HG03039 (cell line): ENCODE results near the gene C9orf78.

ENCODE experiments used
- ATAC-seq: cut with Tn5 transposase; IDR thresholded peaks from one replicate; pipeline ENCODE4 v1.9.1; 2021; ENCODE audit warnings: mild to moderate bottlenecking, moderate library complexity; ENCODE audit not compliant: unreplicated experiment

The C9orf78 gene

GRCh38 chr9:129868023-129868871 lies 33.2 kb upstream of the C9orf78 start:
- ATAC-seq: no peak

- ATAC-seq: no peak
Measured at GRCh38 chr9:129867136-129868022, 32.3 kb upstream of the C9orf78 start.

GRCh38 chr9:129866394-129867135 lies 31.5 kb upstream of the C9orf78 start:
- no peak for ATAC-seq

DNA sequence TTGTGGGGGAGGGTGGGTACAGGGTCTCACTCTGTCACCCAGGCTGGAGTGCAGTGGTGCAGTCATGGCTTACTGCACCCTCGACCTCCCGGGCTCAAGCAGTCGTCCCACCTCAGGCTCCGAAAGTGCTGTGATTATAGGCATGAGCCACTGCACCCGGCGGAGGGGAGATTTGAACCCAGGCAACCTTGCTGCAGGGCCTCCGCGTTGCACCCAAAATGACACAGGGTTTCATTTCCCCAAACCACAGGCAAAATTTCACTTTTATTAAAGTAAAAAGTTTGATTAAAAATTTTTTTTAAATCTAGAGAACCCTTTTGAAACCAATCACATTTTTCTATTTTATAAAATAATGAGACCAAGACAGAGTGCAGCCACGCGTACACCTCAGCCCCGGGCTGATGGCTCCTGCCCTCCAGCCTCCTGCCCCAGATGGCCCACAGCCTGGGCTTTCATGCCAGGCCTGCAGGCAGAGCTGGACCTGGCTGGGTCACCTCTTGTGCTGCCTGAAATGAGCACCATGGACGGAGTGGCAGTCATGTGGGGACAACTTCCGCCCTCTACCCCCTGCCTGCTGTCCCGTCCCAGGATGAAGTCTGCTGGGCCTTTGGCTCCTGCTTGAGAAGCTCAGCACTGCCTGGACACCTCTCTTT lies 30.7 kb upstream of the C9orf78 start:
- no peak for ATAC-seq

DNA sequence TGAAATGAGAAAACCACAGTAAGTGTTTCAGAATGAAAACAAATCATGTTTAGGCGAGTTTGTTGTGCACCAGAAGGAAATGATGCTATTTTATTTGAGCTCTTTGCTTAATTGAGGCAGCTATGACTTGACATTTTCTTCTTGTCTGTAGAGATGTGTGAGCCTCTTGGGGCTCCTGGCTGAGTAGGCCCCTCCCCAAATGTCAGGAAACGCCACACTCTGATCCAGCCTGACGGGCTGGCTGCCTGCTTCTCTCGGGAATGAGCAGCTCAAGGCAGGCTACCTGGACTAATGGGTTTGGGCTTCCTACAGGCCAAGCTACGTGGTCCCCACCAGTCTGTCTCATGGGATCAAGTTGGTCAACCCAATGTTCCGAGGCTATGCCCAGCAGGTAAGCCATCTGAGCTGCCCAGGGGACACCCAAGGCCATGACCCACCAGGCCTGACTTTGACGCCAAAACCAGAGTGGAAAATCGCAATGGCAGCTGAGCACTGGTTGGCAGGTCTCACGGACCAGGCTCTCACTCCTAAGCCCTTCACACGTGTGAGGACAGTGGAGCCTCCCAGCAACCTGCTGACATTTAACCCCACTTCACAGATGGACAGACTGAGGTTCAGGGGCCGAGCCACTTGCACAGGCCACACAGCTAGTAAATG lies 30.0 kb upstream of the C9orf78 start:
- no peak for ATAC-seq

DNA sequence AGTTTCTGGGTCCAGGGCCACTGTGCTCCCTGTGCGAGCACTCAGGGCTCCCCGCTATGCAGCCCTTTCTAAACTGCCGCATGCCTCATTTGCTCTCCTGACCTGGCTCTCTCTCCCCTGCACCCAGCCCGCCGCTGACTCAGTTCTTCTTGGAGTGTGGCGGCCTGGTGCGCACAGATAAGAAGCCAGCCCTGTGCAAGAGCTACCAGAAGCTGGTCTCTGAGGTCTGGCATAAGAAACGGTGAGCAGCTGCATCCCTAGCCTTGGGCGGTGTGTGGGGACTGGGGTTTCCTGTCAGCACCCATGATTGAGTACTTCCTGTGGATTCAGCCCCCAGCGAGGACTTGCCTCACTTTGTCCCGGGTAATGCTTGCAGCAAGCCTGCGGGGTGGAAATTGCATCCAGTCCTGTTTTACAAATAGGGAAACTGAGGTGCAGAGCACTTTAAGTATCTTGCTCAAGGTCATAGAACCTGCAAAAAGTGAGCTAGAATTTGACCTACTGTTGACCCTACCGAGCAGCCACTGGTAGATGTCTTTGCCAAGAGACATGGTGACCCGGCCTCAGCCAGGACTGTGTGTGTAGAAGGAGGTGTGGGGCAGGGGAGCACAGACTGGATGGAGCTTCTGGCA lies 28.1 kb upstream of the C9orf78 start:
- no peak for ATAC-seq

DNA sequence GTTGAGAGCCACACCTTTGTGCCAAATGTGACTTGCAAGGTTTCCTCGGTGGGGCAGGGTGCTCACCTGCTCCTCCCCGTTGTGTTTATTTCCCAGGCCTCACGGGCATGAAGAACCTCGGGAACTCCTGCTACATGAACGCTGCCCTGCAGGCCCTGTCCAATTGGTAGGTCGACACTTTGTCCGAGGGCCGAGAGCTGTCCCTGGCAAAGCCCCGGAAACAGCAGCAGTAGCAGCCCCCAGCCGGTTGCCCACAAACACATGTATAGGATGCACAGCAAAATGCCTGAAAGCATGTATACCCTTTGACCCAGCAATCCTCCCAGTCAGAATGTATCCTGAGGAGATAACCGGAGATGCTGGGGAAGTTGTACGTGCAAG lies 26.4 kb upstream of the C9orf78 start:
- ATAC-seq: no peak

DNA sequence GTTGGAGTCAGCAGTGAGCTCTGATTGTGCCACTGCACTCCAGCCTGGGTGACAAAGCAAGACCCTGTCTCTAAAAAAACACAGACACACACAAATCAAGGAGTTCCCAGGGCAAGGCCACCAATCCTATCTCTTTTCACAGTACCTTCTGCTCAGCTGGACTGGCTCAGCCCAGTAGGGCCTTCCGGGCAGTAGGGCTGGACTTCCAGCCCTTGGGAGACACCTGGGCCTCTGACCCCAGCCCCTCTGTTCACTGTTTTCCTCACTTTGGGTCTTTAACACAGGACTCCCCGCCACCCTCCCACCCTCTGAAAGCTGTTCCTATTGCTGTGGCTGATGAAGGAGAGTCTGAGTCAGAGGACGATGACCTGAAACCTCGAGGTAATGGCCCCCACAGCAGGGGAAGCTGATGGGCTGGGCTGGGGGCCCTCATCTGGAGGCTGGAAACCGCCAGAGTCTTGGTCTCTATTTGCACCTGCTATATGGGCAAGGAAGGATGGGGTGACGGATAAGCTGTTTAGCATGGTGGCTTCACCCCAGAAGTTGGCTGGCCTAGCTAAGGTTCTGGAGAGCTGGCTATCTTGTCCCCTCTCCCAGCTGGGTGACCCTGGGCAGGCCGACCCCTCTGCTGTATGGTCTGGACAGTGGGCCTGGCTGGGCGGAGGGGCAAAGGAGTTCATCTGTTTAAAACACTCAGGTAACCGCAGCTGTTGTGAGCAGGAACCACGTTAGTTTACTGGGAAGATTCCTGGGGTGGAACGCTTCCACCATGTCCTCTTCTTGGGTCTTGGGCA lies 25.8 kb upstream of the C9orf78 start:
- ATAC-seq: no peak

DNA sequence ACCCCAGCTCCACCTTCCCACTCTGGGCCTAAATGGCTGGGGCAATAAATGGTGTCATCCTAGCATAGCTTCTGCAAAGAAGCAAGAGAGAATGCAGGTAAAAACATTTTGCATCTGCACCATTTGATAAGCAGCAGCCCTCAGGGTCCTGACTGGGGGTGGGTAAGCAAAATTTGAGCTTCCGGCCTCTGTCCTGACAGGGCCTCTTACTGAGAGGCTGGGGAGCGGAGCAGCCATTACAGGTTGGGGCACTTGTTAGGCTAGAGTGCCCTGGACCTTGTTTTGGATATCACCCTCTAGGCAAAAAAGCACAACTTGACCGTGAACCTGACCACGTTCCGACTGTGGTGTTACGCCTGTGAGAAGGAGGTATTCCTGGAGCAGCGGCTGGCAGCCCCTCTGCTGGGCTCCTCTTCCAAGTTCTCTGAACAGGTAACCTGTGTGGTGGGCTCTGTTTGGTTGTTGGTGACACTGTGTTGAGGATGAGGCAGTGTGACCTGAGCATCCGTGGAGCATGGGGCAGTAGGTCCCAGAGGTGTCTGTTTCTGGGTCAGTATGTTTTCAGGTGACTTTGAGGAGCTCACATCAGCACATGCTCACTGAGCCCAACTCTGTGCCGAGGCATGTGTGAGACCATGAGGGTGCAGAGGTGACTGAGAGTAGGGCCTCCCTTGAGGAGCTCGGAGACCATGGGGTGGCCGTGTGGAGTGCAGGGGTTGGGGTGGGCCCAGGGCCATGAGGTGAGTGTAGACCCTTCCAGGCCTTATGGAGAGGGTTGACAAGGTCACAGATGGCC lies 23.3 kb upstream of the C9orf78 start:
- ATAC-seq: no peak

GRCh38 chr9:129857207-129857606 lies 22.1 kb upstream of the C9orf78 start:
- ATAC-seq: no peak

DNA sequence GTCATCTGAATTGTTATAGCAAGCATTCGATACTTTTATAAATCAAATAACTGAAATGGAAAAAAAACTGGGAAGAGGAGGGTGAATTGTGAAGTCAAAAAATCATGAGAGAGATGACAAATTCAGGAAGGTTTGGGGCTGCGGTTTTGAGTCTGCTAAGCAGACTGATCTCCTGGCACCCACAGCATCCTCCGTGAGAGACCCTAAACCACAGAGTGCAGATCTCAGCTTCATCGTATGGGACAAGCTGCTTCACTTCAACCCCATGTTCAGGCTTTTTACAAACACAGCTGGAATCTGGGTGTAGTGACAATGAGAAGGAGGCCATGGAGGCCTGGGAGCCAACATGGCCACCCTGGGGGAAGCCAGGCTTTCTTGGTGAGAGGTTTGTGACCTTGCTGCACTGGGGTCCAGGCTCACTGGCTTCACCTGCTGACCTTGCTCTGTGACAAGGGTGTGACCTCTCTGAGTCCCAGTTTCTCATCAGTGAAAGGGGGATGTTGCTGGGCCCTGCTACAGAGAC lies 19.6 kb upstream of the C9orf78 start:
- ATAC-seq: no peak

DNA sequence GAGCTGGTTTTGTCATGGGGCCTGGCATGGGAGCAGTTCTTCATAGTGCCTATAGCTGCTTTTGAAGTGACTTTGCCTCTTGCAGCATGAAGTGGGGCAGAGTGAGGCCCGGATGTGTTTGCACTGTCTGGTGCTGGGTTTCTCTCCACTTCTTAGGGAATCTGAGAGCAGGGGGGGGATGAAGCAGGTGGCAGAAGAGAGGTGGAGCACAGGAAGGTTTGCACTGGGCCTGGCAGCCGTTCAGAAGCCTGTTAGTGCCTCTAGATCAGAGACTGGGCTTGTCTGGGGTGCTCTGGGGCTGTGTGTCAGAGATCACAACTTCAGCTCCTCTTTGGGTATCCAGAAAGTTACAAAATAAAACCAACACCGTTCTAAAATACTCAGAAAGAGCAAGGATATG lies 18.5 kb upstream of the C9orf78 start:
- ATAC-seq: no peak

- no peak for ATAC-seq
Measured at GRCh38 chr9:129852579-129852978, 17.5 kb upstream of the C9orf78 start.

DNA sequence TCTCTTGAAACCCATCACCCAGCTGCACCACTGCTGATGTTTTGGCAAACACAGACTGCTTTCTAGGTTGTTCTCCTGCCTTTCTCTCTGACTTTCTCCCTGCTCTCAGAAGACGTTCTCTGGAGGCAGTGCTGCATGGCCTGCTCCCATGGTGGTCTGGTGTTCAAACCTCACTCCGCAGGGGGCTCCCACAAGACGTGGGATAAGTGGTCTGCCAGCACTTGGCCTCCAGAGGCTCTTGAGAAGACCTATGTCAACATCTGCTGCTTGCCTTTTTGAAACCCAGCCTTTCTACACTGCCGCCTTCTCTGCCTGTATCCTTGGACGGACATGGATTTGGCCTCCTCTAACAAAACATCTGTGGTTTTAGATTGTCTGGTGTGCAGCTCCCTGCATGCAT lies 16.7 kb upstream of the C9orf78 start:
- ATAC-seq: no peak

DNA sequence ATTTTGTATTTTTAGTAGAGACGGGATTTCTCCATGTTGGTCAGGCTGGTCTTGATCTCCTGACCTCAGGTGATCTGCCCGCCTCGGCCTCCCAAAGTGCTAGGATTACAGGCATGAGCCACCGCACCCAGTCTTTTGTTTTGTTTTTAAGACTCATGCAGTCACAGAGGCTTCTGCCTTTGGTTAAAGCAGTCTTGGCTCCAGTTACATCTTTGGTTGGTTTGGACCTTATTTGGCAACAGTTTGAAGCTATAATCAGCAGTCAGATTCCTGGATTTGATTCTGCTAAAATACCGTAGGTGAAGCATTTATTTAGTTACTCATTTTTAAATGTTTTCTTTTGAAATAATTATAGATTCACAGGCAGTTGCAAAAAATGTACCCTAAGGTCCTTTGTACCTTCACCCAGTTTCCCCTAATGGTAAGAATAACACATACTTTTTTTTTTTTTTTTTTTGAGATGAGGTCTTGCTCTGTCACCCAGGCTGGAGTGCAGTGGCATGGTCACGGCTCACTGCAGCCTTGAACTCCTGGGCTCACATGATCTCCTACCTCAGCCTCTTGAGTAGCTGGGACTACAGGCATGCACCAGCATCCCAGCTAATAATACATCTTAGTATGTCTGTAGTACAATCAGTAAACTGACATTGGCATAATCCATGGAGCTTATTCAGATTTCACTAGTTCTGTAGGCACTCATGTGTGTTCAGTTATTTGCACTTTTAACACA lies 15.9 kb upstream of the C9orf78 start:
- ATAC-seq: no peak

DNA sequence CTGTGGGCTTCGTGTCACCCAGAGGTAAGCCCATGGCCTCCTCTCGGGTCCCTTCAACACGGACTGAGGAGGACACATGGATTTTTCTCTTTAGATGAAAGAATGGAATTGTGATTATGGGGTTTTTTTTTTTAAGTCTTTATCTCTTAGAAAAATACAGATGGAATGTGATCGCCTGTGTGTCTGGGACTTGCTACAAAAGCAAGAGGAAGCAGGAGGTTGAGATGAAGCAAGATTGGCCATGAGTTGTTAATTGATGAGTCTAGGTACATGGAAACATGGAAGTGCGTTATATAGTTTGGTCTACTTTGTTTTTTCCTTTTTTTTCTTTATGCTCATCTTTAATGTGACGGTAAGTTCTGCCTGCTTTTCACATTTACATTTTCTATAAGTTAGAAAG lies 14.8 kb upstream of the C9orf78 start:
- ATAC-seq: no peak

DNA sequence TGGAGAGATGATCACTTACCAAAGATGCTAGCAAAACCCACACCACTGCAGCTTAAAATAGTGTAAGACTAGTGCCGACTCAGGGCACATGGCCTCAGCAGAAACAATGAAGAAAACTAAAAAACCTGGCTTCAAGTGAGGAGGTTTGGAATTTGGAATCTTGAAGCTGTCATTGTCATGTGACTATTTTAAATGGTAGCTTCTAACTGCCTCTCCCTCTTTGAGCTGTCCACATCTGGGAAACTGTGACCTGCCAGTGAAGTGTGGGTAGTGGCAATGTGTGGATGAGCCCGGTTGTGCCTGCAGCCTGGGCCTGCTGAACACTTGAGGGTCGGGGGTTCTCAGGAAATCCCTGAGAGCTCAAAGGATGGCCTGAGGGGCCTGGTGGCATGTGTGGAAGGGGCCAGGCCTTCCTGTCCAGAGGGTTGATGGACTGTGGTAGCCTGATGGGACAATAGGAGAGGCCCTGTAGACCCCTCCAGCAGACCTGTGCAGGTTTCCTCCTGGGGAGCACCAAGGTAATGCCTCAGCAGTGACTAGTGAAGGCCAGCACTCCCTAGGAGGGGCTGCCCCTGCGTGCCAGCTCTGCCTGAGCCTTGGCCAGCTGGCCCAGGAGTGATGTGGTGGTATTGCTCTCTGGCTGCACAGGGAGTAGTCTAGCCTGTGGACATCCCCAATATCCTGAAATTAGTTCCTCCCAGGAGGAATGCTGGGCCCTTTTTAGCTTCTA lies 13.8 kb upstream of the C9orf78 start:
- no peak for ATAC-seq
